GM18867 (cell line): ENCODE results near the gene LMAN2.
"Not testable (repeated sequence)": the region's sequence is repeated elsewhere in the genome, so short reads cannot be mapped to it uniquely, and the experiment has no call there.

Experiments
- ATAC-seq: cut with Tn5 transposase; IDR thresholded peaks from one replicate; pipeline ENCODE4 v1.9.1; 2021; ENCODE audit warnings: mild to moderate bottlenecking, moderate library complexity; ENCODE audit not compliant: unreplicated experiment

LMAN2 gene

GRCh38 chr5:177365845-177366527 is 14.5 kb upstream of the LMAN2 start:
- ATAC-seq, result no peak

GRCh38 chr5:177364159-177364962 is 12.9 kb upstream of the LMAN2 start:
- ATAC-seq, result no peak

DNA sequence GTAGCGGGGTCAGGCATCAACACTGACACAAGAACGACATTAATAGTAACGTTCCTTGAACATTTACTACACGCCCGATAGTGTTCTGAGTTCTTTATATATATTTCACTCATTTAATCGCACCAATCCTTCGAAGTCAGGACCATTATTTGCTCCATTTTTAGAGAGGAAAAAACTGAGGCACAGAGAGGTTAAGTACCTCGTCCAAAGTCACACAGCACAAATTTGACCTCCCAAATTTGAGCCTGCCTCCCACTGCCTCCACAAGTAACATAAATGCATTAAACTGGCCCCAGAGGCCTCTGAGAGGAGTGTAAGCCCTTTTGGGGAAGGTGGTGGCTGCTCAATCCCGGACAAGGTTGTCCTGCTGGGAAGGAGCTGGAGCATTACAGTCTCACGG is 12.1 kb upstream of the LMAN2 start:
- no peak for ATAC-seq

DNA sequence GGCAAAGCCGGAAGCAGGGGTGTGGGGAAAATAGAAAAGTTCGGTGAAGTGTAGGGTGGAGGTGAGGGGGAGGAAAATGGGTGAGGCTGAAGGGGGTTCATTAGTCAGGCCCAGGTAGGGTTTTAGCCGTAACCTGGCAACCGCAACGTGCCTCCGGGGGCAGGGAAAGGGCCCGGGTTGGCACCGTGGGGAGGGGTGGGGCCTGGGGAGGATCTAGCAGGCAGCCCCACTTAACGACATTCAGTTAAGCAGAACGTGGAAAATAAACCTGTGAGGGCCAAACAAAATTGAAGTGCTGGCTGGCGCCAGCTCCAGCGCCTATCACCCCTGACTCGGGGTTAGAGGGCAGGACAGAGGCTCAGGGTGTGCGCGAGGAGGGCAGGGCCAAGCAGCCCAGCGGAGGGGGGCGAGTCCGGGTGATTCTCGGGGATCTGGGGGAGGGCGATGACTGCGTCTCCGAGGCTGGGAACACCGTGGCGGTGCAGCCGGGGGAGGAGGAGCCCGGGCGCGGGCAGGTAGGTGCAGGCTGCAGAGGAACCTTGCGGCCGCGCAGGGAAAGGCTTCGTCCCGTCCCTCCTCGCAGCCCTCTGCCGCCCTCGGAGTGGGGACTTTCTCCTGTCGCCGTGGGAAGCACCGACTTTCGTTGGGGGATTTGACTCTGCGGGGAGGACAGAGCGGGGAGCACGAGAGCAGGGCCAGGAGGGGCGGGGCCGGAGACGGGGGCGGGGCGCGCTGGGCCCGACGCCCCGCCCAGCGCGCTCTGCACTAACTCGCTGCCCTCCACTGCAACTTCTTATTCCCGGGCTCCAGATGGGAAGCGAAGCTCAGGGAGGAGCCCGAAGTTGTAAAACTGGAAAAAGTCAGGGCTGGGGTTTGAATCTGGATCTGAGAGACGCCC is 11.4 kb upstream of the LMAN2 start:
- ATAC-seq, result peak; percentile 53

GRCh38 chr5:177362292-177362609 is 10.8 kb upstream of the LMAN2 start:
- ATAC-seq, result no peak

GRCh38 chr5:177361418-177362291 is 10.2 kb upstream of the LMAN2 start:
- ATAC-seq, result no peak

- ATAC-seq, result not testable (repeated sequence)
Measured at GRCh38 chr5:177360740-177361139, 9.3 kb upstream of the LMAN2 start.

- ATAC-seq, result no peak
Measured at GRCh38 chr5:177359860-177360259, 8.4 kb upstream of the LMAN2 start.

DNA sequence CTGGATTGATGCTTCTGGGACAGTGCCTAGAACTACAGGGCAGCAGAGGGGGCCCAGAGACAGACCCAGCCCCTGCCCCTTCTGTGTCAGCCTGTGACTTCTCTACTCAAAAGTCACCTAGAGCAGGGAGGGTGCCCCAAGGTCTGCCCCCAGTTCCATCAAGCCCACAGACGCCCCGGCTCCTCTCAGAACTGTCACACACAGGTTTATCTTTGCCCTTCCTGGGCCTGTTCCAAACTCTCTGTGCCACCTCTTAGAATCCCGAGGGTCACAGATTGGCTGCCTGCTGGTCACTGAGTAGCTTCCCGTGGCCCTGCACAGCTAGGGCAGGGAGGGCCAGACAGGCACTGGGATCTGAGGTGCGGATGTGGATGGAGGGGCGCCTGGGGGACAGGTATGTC is 8.0 kb upstream of the LMAN2 start:
- no peak for ATAC-seq

DNA sequence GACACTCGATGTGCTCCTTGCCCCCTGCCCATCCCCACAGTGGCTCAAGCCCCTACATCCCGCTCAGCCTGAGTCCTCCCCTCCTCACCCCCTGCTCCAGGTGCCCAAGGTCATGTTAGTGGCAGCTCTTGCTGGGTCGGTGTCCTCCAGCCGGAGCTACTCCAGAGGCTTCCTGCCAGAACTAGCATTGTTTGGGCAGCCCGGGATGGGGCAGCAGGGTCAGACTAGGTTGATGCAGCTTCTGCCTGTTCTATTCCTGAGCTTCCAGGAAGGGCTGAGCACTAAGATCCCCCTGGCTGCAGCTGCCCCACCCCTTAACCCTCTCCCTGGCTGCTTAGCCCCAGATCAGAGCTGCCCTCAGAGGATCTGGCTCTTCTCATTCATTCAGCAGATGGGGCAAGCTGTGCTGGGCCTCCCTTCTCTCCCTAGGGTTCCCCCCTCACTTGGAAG is 6.9 kb upstream of the LMAN2 start:
- ATAC-seq, result no peak

GRCh38 chr5:177357459-177358351 is 6.2 kb upstream of the LMAN2 start, which contains the start of gene RGS14:
Gene RGS14, plus strand, starts transcription at chr5:177357924. Its CDS starts 101 bp downstream, at chr5:177358025.
- peak; percentile 87 for ATAC-seq

GRCh38 chr5:177357146-177357458 is 5.6 kb upstream of the LMAN2 start:
- ATAC-seq, result no peak

- ATAC-seq, result no peak
Measured at GRCh38 chr5:177356746-177357145, 5.3 kb upstream of the LMAN2 start.

GRCh38 chr5:177355868-177356168 is 4.3 kb upstream of the LMAN2 start:
- no peak for ATAC-seq

DNA sequence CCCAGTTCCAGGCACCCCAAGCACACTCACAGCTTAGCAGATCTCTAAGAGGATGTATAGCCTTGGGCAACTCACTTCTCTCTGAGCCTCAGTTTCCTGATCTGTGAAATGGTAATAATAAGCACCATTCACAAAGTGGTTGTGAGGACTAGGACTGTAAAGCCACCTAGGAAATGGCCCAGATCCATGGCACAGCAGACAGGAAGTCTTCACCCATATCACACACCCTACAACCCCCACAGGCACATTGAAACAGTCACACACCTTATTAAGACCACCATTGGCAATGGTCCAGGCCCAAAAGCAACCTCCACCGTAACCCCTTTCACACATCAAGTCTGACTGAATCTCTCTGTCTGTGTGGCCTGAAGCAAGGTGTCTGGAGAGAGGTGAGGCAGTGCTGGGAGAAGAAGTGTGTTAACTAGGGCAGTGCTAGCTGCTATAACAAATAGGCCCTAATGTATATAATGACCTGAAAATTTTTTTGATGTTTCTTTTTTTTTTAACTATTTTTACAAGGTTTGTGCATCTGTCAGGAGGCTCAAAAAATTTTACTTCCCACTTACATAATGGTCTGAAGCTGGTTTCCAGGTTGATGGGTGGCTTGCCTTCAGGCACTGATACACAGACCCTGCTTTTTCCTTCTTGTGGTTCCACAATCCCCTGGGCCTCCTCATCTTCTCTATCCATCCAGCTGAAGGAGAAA is 3.8 kb upstream of the LMAN2 start:
- ATAC-seq, result no peak

DNA sequence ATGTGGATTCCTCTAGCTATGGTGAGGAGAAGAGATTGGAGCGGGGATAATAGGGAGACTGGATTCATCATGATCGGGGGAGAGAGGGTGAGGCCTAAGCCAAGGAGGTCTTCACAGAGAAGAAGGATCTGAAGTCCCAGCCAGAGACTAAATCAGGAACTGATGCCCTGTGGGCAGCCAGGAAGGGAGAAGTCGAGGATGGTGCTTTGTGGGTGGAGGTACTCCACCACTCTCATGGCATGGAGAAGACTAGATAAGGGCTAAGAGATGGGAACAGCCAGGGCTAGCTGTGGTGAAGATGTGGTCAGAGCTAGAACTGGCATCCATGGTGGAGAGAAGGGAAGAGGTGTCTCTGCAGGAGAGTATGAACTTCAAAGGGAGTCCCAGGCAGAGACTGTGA is 3.2 kb upstream of the LMAN2 start:
- no peak for ATAC-seq

DNA sequence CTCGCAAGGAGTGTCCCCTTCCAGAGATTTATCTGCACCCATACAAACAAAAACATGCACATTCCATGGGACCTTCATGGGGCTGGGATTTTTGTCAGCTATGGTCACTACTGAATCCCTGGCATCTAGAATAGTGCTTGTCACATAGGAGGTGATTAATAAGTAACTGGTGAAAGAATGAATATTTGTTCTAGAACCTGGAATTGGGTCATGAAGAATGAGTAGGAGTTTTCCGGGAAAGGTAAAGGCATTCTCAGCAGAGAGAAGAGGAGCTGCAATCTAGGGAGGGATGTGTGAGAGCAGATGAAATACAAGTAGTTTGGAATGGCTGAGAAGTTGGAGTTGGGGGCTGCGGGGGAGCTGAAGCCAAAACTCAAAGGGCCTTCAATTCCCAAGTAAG is 2.8 kb upstream of the LMAN2 start:
- ATAC-seq, result no peak

DNA sequence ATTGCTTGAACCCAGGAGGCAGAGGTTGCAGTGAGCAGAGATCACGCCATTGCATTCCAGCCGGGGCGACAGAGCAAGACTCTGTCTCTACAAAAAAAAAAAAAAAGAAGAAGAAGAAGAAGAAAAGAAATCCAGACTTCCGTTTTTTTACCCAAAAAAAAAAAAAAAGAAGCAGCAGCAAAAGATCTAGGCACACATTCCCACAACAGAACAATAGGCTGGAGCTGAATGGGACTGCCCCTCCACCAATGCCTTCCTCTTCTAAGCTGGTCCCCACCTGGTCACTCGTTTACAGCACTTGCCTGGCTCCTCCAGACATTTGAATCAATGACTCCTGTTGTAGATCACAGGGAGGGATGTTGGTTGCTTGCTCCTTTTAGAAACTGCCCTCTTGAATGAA is 1.6 kb upstream of the LMAN2 start:
- no peak for ATAC-seq

DNA sequence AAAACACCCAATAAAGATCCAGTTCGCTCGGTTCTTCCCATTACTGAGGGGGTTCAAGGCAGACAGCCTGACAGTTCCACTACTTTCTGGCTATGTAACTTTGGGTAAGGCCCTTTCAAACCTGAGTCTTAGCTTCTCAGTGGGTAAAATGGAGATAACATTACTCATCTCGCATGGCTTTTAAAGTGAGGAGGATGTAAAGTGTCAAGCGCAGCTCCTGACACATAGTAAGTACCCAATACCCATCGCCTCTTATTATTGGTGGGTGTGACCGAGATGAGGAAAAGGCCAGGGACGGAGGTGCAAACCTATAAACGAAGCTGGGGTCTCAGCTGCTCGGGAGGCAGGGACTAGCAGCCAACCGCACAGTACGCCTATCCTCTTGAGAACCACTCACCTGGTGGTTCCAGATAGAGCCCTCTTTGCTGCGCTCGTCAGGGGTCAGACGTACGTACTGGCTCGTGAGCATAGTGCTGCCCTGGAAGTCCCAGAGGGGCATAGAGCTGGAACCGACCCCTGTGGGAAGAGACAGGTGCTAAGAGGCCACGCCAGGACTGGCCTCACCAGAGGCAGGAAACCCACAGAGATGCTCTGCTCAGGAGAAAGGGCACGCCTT is 584 bp downstream of the LMAN2 start:
- ATAC-seq, result peak; percentile 8
